ENCODE data around the gene TTC14. TPM values are rescaled to one million over a fixed set of nuclear protein-coding genes. Genes with fewer than 3 reads are reported as not detected.

The TTC14 gene
- total and polyA plus RNA-seq, 12 donors = 6.3 to 23.3 (median 11.3) TPM

GRCh38 chr3:180570238-180570637 is 31.7 kb upstream of the TTC14 start:
- 66 to 72% methylated on average over 4 of the region's 4 CpGs for WGBS, 2 donors
- no peak for DNase-seq
- intact Hi-C loops (cut with DNase I) = no loop called here
- no peaks in the 10 kb centered on the region for H3K9me3 ChIP-seq
- no peak overlapping the region for H3K4me3 ChIP-seq
- no peak for TF ChIP-seq CTCF (IDR thresholded peaks at IDR 0.05)
- H3K36me3 ChIP-seq = no peaks in the 10 kb centered on the region
- no peak overlapping the region for H3K27ac ChIP-seq
- H3K4me1 ChIP-seq = no peaks in the 10 kb centered on the region
- ATAC-seq = no peak
- H3K27me3 ChIP-seq = no peaks in the 10 kb centered on the region

GRCh38 chr3:180571831-180572598 is 29.9 kb upstream of the TTC14 start:
- TF ChIP-seq CTCF (IDR thresholded peaks at IDR 0.05) = no peak
- no peaks in the 10 kb centered on the region for H3K36me3 ChIP-seq
- no peaks in the 10 kb centered on the region for H3K9me3 ChIP-seq
- 66 to 68% methylated on average over 6 of the region's 6 CpGs for WGBS, 2 donors
- no peaks in the 10 kb centered on the region for H3K4me1 ChIP-seq
- ATAC-seq (no peak), DNase-seq (no peak)
- intact Hi-C loops (cut with DNase I) = no loop called here
- H3K27ac ChIP-seq = no peak overlapping the region
- H3K4me3 ChIP-seq = no peak overlapping the region
- no peaks in the 10 kb centered on the region for H3K27me3 ChIP-seq

GRCh38 chr3:180575571-180575970 is 26.4 kb upstream of the TTC14 start:
- Histone ChIP-seq H3K9me3 (no peaks in the 10 kb centered on the region), H3K27me3 (peaks cover 0 to 6% (median 0%) of the 10 kb centered on the region in 7 donors), H3K4me1 (no peaks in the 10 kb centered on the region), H3K27ac (no peak overlapping the region), H3K4me3 (no peak overlapping the region), H3K36me3 (no peaks in the 10 kb centered on the region)
- whole genome bisulfite sequencing, 2 donors = 54 to 58% methylated on average over 3 of the region's 3 CpGs
- intact Hi-C loops (cut with DNase I) = no loop called here
- TF ChIP-seq CTCF (IDR thresholded peaks at IDR 0.05) = no peak
- DNase-seq (no peak), ATAC-seq (no peak)

- Histone ChIP-seq H3K4me3 (no peak overlapping the region), H3K4me1 (no peaks in the 10 kb centered on the region), H3K9me3 (no peaks in the 10 kb centered on the region), H3K36me3 (no peaks in the 10 kb centered on the region), H3K27ac (no peak overlapping the region), H3K27me3 (peaks cover 0 to 48% (median 14%) of the 10 kb centered on the region in 7 donors)
- 55 to 60% methylated on average over 1 of the region's 1 CpG for WGBS, 2 donors
- TF ChIP-seq CTCF (IDR thresholded peaks at IDR 0.05) = no peak
- intact Hi-C loops (cut with DNase I) = loop anchor here in 1 of 10 donors (10.0 kb wide), 1 partner anchor 646 kb away; no protein-coding TSS in a partner anchor
- ATAC-seq (no peak), DNase-seq (no peak)
Observed at GRCh38 chr3:180580934-180581333, 21.0 kb upstream of the TTC14 start.
